Peyer's patch (tissue), 4 donors: Measurements from ENCODE around the gene PMVK.

Source experiments
- CTCF ChIP-seq, 6 experiments: fragments of 450-650 bp in 4 of 6; fragments of 200-600 bp in 2 of 6; sonication (generic) in 1 of 6; IDR thresholded peaks; one replicate each; pipeline ENCODE4 v1.5.1; 2017 to 2019; ENCODE audit warnings: antibody characterized with exemption in 6 of 6, mild to moderate bottlenecking in 3 of 6, moderate library complexity in 1 of 6
- POLR2A ChIP-seq, 2 donors: fragments of 450-650 bp; IDR thresholded peaks; one replicate each; pipeline ENCODE4 v1.5.1; 2017; ENCODE audit warnings: antibody characterized with exemption in 2 of 2, mild to moderate bottlenecking in 2 of 2, moderate library complexity in 2 of 2

- TF ChIP-seq CTCF (IDR thresholded peaks at IDR 0.05) (no peak), POLR2A (IDR thresholded peaks at IDR 0.05) (no peak)
These were observed 20.7 kb upstream of the PMVK start for GRCh38 chr1:154957091-154957657.
